SK-N-SH (cell line): ENCODE results near the gene HSBP1. TPM values are rescaled to one million over a fixed set of nuclear protein-coding genes. Genes with fewer than 3 reads are reported as not detected.
A peak's percentile ranks its signal among the peaks of the same experiment; 100 is the strongest.

ENCODE experiments used
- CTCF ChIA-PET: fragments of 300-600, 350-600 bp; formaldehyde crosslinking; extraction: SDS; loops from one replicate; lab custom pipeline; 2021; lab: Yijun Ruan, JAX
- POLR2A ChIA-PET: fragments of 350-600 bp; sonication (Branson Sonifier 250); formaldehyde crosslinking; extraction: SDS; loops from one replicate; lab custom pipeline; 2020; ENCODE audit warnings: antibody characterized with exemption, inconsistent platforms; lab: Yijun Ruan, JAX
- DNase-seq: peaks from one replicate; pipeline ENCODE4 v3.0.0; 2012
- H2AFZ ChIP-seq: fragments of 200-600 bp; sonication (generic); 2 replicates; pipeline ENCODE4 v1.8.1; 2016; ENCODE audit warnings: antibody characterized with exemption, mild to moderate bottlenecking, low read depth
- H3F3A ChIP-seq: fragments of 200-600 bp; sonication (generic); replicated peaks from 2 replicates; pipeline ENCODE3; 2016; ENCODE audit warnings: antibody characterized with exemption, mild to moderate bottlenecking; ENCODE audit not compliant: insufficient read depth
- H3K27ac ChIP-seq, 2 experiments: fragments of 200-500 bp in 1 of 2; fragments of 200-600 bp in 1 of 2; sonication (Bioruptor generic) in 1 of 2; sonication (generic), shearing (Covaris generic) in 1 of 2; 2 replicates each; pipeline versions ENCODE4 v1.5.1 to v1.6.1; 2014 to 2016; ENCODE audit warnings: low read depth in 2 of 2, inconsistent platforms in 1 of 2, low read length in 1 of 2, mild to moderate bottlenecking in 1 of 2, mixed read lengths in 1 of 2
- H3K27me3 ChIP-seq: fragments of 200-600 bp; sonication (generic), shearing (Covaris generic); 2 replicates; pipeline ENCODE4 v1.6.1; 2016; ENCODE audit warnings: mixed run types; ENCODE audit not compliant: insufficient read depth
- H3K36me3 ChIP-seq, 2 experiments: fragments of 200-500 bp in 1 of 2; fragments of 200-600 bp in 1 of 2; sonication (Bioruptor generic) in 1 of 2; sonication (generic) in 1 of 2; replicated peaks in 1 of 2; 2 replicates each; pipeline versions ENCODE3 to v1.5.1; 2014 to 2016; ENCODE audit warnings: low read length in 1 of 2, mild to moderate bottlenecking in 1 of 2; ENCODE audit not compliant: insufficient read depth in 2 of 2, control insufficient read depth in 1 of 2
- H3K4me1 ChIP-seq, 2 experiments: fragments of 200-500 bp in 1 of 2; fragments of 200-600 bp in 1 of 2; sonication (Bioruptor generic) in 1 of 2; sonication (generic), shearing (Covaris generic) in 1 of 2; 2 replicates each; pipeline versions ENCODE4 v1.5.1 to v1.6.1; 2014 to 2016; ENCODE audit warnings: low read depth in 1 of 2, low read length in 1 of 2, mixed run types in 1 of 2; ENCODE audit not compliant: insufficient read depth in 2 of 2, control insufficient read depth in 1 of 2
- H3K4me2 ChIP-seq: fragments of 200-600 bp; sonication (generic), shearing (Covaris generic); 2 replicates; pipeline ENCODE4 v1.6.1; 2017; ENCODE audit warnings: mixed run types
- H3K4me3 ChIP-seq, 2 experiments: fragments of 200-500 bp in 1 of 2; fragments of 200-600 bp in 1 of 2; sonication (Bioruptor generic) in 1 of 2; sonication (generic), shearing (Covaris generic) in 1 of 2; 2 replicates each; pipeline versions ENCODE4 v1.5.1 to v1.8.1; 2014 to 2016; ENCODE audit warnings: low read depth in 2 of 2, inconsistent platforms in 1 of 2, low read length in 1 of 2, mild to moderate bottlenecking in 1 of 2, mixed read lengths in 1 of 2, moderate library complexity in 1 of 2
- H3K79me2 ChIP-seq: fragments of 200-600 bp; sonication (generic); 2 replicates; pipeline ENCODE4 v1.8.1; 2017; ENCODE audit warnings: mild to moderate bottlenecking; ENCODE audit not compliant: insufficient read depth
- H3K9ac ChIP-seq: fragments of 200-600 bp; sonication (generic); 2 replicates; pipeline ENCODE4 v1.6.1; 2017; ENCODE audit warnings: mixed run types
- H3K9me2 ChIP-seq: fragments of 200-600 bp; sonication (generic); 2 replicates; pipeline ENCODE4 v1.6.1; 2017; ENCODE audit warnings: mixed run types
- H3K9me3 ChIP-seq: fragments of 200-600 bp; sonication (generic); 2 replicates; pipeline ENCODE4 v1.6.1; 2017; ENCODE audit warnings: mixed run types, mild to moderate bottlenecking, moderate library complexity
- H4K20me1 ChIP-seq: fragments of 200-600 bp; sonication (generic); 2 replicates; pipeline ENCODE4 v1.6.1; 2017; ENCODE audit warnings: mild to moderate bottlenecking, mixed run types; ENCODE audit not compliant: insufficient read depth
- EZH2phosphoT487 ChIP-seq: fragments of 200-600 bp; sonication (generic); IDR thresholded peaks from 2 replicates; pipeline ENCODE4 v1.6.1; 2017; ENCODE audit warnings: low read depth, mixed run types, mild to moderate bottlenecking, antibody characterized with exemption, moderate library complexity, borderline replicate concordance
- FOSL2 ChIP-seq: IDR thresholded peaks from 2 replicates; pipeline ENCODE4 v1.4.0; 2012; ENCODE audit warnings: low read depth, mild to moderate bottlenecking, moderate library complexity, borderline replicate concordance
- FOXJ3 ChIP-seq: sonication (generic); formaldehyde crosslinking; IDR thresholded peaks from 2 replicates; pipeline ENCODE4 v1.5.1; 2020; ENCODE audit warnings: mild to moderate bottlenecking, missing genetic modification reagents
- JUND ChIP-seq: IDR thresholded peaks from 2 replicates; pipeline ENCODE4 v1.4.0; 2012
- TCF12 ChIP-seq: IDR thresholded peaks from 2 replicates; pipeline ENCODE4 v1.4.0; 2012
- WGBS: methylation state at CpG from one replicate; pipeline ENCODE4 v1.1.6; 2017; ENCODE audit warnings: low lambda C conversion rate; 5-methylcytosine and 5-hydroxymethylcytosine counted together
- polyA plus RNA-seq, 3 experiments: library from polyadenylated mRNA; depleted of rRNA; stranded (reverse); fragments of >200 nt; gene quantifications; 2 replicates each; pipeline ENCODE4 v1.2.3, GENCODE V29; 2012
- TF ChIP-seq, protein P1 (sequence below): IDR thresholded peaks from 2 replicates; pipeline ENCODE4; 2012
- TF ChIP-seq, protein P2 (sequence below): fragments of 200-600 bp; sonication (generic); IDR thresholded peaks from 2 replicates; pipeline ENCODE4 v1.6.1; 2017; ENCODE audit warnings: antibody characterized with exemption, mild to moderate bottlenecking, moderate library complexity
- TF ChIP-seq, protein P3 (sequence below): fragments of 150-350 bp; IDR thresholded peaks from 2 replicates; pipeline ENCODE4 v1.6.1; 2017; ENCODE audit warnings: antibody characterized with exemption, low read length, low read depth, borderline replicate concordance
- TF ChIP-seq, protein P4 (sequence below): fragments of 150-350 bp; IDR thresholded peaks from 2 replicates; pipeline ENCODE4 v1.6.1; 2016; ENCODE audit warnings: mild to moderate bottlenecking, low read depth, low read length

HSBP1 gene
- polyA plus RNA-seq, 1 of the 3 experiments (the other 2 are of a cell fraction) = 177 TPM

DNA sequence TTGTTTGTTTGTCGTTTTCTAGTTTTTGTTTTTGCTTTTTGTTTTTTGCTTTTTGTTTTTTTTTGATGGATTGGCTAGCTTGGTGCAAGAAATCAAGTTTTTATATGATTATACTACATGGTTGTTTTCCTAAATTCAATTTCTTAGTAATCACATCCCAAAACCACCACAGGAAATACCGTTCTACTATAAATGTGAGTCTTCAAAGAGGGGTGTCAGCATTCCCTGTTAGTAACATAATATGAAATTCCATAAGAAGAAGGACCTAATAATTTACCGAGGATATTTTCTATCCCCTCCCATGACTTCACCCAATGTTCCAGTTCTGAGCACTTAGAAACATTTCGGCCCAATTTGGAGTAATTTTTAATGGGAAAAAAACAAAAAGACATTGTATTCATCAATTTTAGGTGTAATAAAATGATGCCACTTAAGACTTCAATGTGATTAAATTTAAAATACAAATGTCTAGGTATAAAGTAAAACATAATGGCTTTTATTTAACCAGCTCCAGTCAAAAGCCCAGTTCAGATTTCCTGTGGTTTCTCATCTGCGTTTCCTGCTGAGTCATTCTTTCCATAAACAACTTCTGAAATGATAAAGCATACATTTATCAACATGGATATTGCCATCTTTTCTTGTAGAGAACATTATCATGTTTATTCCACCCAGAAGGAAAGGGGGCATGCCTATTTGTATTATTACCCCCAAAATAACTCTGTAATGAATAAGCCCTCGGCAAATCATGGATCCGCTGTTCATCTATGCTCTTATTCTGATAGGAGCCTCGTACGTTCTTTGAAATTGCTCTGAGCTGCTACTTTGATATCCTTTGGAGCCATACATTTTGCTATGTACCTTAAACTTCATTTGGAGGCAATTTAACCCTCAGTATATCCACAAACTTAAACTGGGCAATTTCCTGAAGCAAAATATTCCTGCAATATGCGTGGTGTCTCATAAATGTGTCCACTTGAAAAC is 28.1 kb downstream of the HSBP1 start:
- no peaks in the 10 kb centered on the region for H3K9me2 ChIP-seq
- no peaks in the 10 kb centered on the region for H3K9me3 ChIP-seq
- H2AFZ ChIP-seq = no peak overlapping the region
- TF ChIP-seq JUND = peak; percentile 40; the same call in 1 of the 2 replicates
- TF ChIP-seq, protein P1, sequence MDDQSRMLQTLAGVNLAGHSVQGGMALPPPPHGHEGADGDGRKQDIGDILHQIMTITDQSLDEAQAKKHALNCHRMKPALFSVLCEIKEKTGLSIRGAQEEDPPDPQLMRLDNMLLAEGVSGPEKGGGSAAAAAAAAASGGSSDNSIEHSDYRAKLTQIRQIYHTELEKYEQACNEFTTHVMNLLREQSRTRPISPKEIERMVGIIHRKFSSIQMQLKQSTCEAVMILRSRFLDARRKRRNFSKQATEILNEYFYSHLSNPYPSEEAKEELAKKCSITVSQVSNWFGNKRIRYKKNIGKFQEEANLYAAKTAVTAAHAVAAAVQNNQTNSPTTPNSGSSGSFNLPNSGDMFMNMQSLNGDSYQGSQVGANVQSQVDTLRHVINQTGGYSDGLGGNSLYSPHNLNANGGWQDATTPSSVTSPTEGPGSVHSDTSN = peak; percentile 30; the same call in 1 of the 2 replicates
- TF ChIP-seq, protein P2, sequence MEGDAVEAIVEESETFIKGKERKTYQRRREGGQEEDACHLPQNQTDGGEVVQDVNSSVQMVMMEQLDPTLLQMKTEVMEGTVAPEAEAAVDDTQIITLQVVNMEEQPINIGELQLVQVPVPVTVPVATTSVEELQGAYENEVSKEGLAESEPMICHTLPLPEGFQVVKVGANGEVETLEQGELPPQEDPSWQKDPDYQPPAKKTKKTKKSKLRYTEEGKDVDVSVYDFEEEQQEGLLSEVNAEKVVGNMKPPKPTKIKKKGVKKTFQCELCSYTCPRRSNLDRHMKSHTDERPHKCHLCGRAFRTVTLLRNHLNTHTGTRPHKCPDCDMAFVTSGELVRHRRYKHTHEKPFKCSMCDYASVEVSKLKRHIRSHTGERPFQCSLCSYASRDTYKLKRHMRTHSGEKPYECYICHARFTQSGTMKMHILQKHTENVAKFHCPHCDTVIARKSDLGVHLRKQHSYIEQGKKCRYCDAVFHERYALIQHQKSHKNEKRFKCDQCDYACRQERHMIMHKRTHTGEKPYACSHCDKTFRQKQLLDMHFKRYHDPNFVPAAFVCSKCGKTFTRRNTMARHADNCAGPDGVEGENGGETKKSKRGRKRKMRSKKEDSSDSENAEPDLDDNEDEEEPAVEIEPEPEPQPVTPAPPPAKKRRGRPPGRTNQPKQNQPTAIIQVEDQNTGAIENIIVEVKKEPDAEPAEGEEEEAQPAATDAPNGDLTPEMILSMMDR = no peak
- TF ChIP-seq FOSL2 = peak; percentile 31; the same call in 1 of the 2 replicates
- TF ChIP-seq TCF12 = 0 out of 2 replicates have a peak, but pooled peaks have one; percentile 25
- TF ChIP-seq, protein P3, sequence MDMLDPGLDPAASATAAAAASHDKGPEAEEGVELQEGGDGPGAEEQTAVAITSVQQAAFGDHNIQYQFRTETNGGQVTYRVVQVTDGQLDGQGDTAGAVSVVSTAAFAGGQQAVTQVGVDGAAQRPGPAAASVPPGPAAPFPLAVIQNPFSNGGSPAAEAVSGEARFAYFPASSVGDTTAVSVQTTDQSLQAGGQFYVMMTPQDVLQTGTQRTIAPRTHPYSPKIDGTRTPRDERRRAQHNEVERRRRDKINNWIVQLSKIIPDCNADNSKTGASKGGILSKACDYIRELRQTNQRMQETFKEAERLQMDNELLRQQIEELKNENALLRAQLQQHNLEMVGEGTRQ = no peak
- DNase-seq = no peak
- ChIA-PET CTCF (interaction anchor here (1.3 to 4.0 kb wide), 2 partner anchors 10 to 16 kb away, joined by 3 to 26 read pairs; no protein-coding TSS in a partner anchor), POLR2A (no interaction called here)
- H3K36me3 ChIP-seq = no peaks in the 10 kb centered on the region
- WGBS = 68% methylated on average over 10 of the region's 10 CpGs
- peak overlapping the region in 1 of 2 experiments; percentile 34; a peak in 2 of 4 replicates for H3K27ac ChIP-seq
- H3K4me2 ChIP-seq = no peak overlapping the region
- H3F3A ChIP-seq = no peaks in the 10 kb centered on the region
- no peak overlapping the region for H3K4me3 ChIP-seq
- H3K79me2 ChIP-seq = no peaks in the 10 kb centered on the region
- H3K4me1 ChIP-seq = peaks cover 0 to 7% of the 10 kb centered on the region in 2 experiments; a peak in 2 of 4 replicates
- H3K27me3 ChIP-seq = no peaks in the 10 kb centered on the region
- H4K20me1 ChIP-seq = no peaks in the 10 kb centered on the region
- H3K9ac ChIP-seq = no peak overlapping the region

DNA sequence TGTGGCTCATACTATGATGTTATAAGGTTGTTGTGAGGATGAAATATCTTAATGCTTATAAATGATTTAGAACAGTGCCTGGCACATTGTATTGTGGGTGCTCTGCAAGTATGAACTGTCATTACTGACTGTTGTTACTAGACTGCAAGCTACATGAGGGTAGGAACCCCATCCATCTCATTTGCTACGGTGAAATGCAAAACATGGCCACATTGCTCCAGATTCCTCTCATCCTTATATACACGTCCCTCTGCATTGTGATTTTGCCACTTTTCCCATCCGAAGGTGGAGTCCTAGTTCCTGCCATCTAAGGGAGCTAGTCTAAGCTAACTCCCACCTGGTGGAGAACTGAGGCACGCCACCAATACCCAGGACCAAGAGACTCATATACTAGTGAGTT is 29.8 kb downstream of the HSBP1 start:
- ChIA-PET CTCF (interaction anchor here (4.0 kb wide), 1 partner anchor 12 kb away, joined by 26 read pairs; no protein-coding TSS in a partner anchor), POLR2A (no interaction called here)
- Histone ChIP-seq H3K9ac (no peak overlapping the region), H4K20me1 (no peaks in the 10 kb centered on the region), H3K27ac (no peak overlapping the region), H3K9me3 (no peaks in the 10 kb centered on the region), H3K27me3 (no peaks in the 10 kb centered on the region), H3F3A (no peaks in the 10 kb centered on the region), H3K4me2 (no peak overlapping the region), H2AFZ (no peak overlapping the region), H3K9me2 (no peaks in the 10 kb centered on the region), H3K4me3 (no peak overlapping the region), H3K4me1 (peaks cover 0 to 7% of the 10 kb centered on the region in 2 experiments; a peak in 2 of 4 replicates), H3K79me2 (no peaks in the 10 kb centered on the region), H3K36me3 (no peaks in the 10 kb centered on the region)
- DNase-seq = no peak
- TF ChIP-seq, protein P4, sequence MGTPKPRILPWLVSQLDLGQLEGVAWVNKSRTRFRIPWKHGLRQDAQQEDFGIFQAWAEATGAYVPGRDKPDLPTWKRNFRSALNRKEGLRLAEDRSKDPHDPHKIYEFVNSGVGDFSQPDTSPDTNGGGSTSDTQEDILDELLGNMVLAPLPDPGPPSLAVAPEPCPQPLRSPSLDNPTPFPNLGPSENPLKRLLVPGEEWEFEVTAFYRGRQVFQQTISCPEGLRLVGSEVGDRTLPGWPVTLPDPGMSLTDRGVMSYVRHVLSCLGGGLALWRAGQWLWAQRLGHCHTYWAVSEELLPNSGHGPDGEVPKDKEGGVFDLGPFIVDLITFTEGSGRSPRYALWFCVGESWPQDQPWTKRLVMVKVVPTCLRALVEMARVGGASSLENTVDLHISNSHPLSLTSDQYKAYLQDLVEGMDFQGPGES = no peak
- no peak for TF ChIP-seq EZH2phosphoT487
- TF ChIP-seq FOXJ3 = no peak
- 60% methylated on average over 4 of the region's 4 CpGs for WGBS
